ENCODE results near the gene DPY30. TPM values are rescaled to one million over a fixed set of nuclear protein-coding genes. Genes with fewer than 3 reads are reported as not detected.
"Not testable (repeated sequence)": the region's sequence is repeated elsewhere in the genome, so short reads cannot be mapped to it uniquely, and the experiment has no call there.

DPY30 gene
- total RNA-seq, 1 experiment from 2014 or later, result 105 TPM

GRCh38 chr2:32018789-32019482 is 20.7 kb downstream of the DPY30 start:
- H3K36me3 ChIP-seq (ENCODE audit: control insufficient read depth, insufficient read depth, low read length); H3K27me3 ChIP-seq (ENCODE audit: control insufficient read depth, insufficient read depth, low read length); in situ Hi-C loops (cut with HindIII; ENCODE audit: low pct_unique_long_range_greater_than_20kb, low sequenced_read_pairs); H3K9me3 ChIP-seq (ENCODE audit: control insufficient read depth, insufficient read depth, low read depth, low read length); intact Hi-C loops (cut with micrococcal nuclease; ENCODE audit: unreplicated experiment); H3K4me3 ChIP-seq (ENCODE audit: low read depth in 2 of 2, low read length in 2 of 2); H3K4me1 ChIP-seq (ENCODE audit: control insufficient read depth, insufficient read depth, low read length); ATAC-seq; DNase-seq (ENCODE audit: low read depth, low spot score); BruUV-seq (replicated peaks); H3K27ac ChIP-seq (ENCODE audit: low read length): not testable (repeated sequence)
- ChIA-PET CTCF (interaction anchor here (0.6 to 0.7 kb wide), 2 partner anchors 265 to 1694 kb away, joined by 4 read pairs; no protein-coding TSS in a partner anchor), POLR2A (interaction anchor here (0.6 kb wide), 1 partner anchor 8 kb away, joined by 10 read pairs; no protein-coding TSS in a partner anchor)

- CTCF ChIA-PET, result interaction anchor here (0.5 to 0.6 kb wide), 2 partner anchors 10 to 269 kb away, joined by 3 to 11 read pairs; no protein-coding TSS in a partner anchor
- no peak for DNase-seq (ENCODE audit: low read depth, low spot score)
These were observed 26.7 kb downstream of the DPY30 start for GRCh38 chr2:32012872-32013271.

GRCh38 chr2:32011485-32011960 is 28.1 kb downstream of the DPY30 start:
- no peak for TF ChIP-seq POLR2AphosphoS5 (IDR thresholded peaks at IDR 0.05; ENCODE audit: low read depth, low read length)
- no peak for TF ChIP-seq TCF7L2 (IDR thresholded peaks at IDR 0.05; ENCODE audit: low read depth, low read length)
- TF ChIP-seq REST (IDR thresholded peaks at IDR 0.05; ENCODE audit: insufficient read depth in 1 of 2, low read depth in 2 of 2, low read length in 1 of 2), result no peak
- TF ChIP-seq CTCF (IDR thresholded peaks at IDR 0.05), result no peak
- TF ChIP-seq SIN3A (IDR thresholded peaks at IDR 0.05; ENCODE audit: borderline replicate concordance, insufficient read depth, low read depth, low read length), result no peak
- CTCF ChIA-PET, result no interaction called here
- intact Hi-C loops (cut with micrococcal nuclease; ENCODE audit: unreplicated experiment), result no loop called here
- ATAC-seq, result no peak
- H3K36me3 ChIP-seq (ENCODE audit: control insufficient read depth, insufficient read depth, low read length), result no peaks in the 10 kb centered on the region; the same call in 1 of the 2 replicates
- POLR2A ChIA-PET, result interaction anchor here (0.6 kb wide), 1 partner anchor 12 kb away, joined by 3 read pairs; no protein-coding TSS in a partner anchor
- H3K4me1 ChIP-seq (ENCODE audit: control insufficient read depth, insufficient read depth, low read length), result peaks cover 23% of the 10 kb centered on the region
- no peaks in the 10 kb centered on the region for H3K27me3 ChIP-seq (ENCODE audit: control insufficient read depth, insufficient read depth, low read length)
- peak overlapping the region; percentile 100 for H3K27ac ChIP-seq (ENCODE audit: low read length)
- in situ Hi-C loops (cut with HindIII; ENCODE audit: low pct_unique_long_range_greater_than_20kb, low sequenced_read_pairs), result no loop called here
- DNase-seq (ENCODE audit: low read depth, low spot score), result no peak
- TSS peak; percentile 95 for BruUV-seq (replicated peaks)
- H3K4me3 ChIP-seq (ENCODE audit: low read depth in 2 of 2, low read length in 2 of 2), result peak overlapping the region; percentile 88 to 96
- no peaks in the 10 kb centered on the region for H3K9me3 ChIP-seq (ENCODE audit: control insufficient read depth, insufficient read depth, low read depth, low read length)

More at GRCh38 chr2:32012872-32013271, 26.7 kb downstream of the DPY30 start:
- no peaks in the 10 kb centered on the region for H3K9me3 ChIP-seq (ENCODE audit: control insufficient read depth, insufficient read depth, low read depth, low read length)
- TF ChIP-seq REST (IDR thresholded peaks at IDR 0.05; ENCODE audit: insufficient read depth in 1 of 2, low read depth in 2 of 2, low read length in 1 of 2), result no peak
- H3K4me1 ChIP-seq (ENCODE audit: control insufficient read depth, insufficient read depth, low read length), result peaks cover 11% of the 10 kb centered on the region
- no TSS peak for BruUV-seq (replicated peaks)
- H3K27ac ChIP-seq (ENCODE audit: low read length), result no peak overlapping the region
- POLR2A ChIA-PET, result interaction anchor here (0.8 to 0.9 kb wide), 2 partner anchors 50 to 132 kb away, joined by 3 to 10 read pairs; partner anchors contain the start of gene SPAST
- ATAC-seq, result no peak
- H3K27me3 ChIP-seq (ENCODE audit: control insufficient read depth, insufficient read depth, low read length), result no peaks in the 10 kb centered on the region
- no peak overlapping the region for H3K4me3 ChIP-seq (ENCODE audit: low read depth in 2 of 2, low read length in 2 of 2)
- intact Hi-C loops (cut with micrococcal nuclease; ENCODE audit: unreplicated experiment) (no loop called here), in situ Hi-C loops (cut with HindIII; ENCODE audit: low pct_unique_long_range_greater_than_20kb, low sequenced_read_pairs) (no loop called here)
- no peaks in the 10 kb centered on the region; the same call in 1 of the 2 replicates for H3K36me3 ChIP-seq (ENCODE audit: control insufficient read depth, insufficient read depth, low read length)

Data from Panc1 (cell line).